H1 (cell line): ENCODE results near the gene TTLL9. TPM values are rescaled to one million over a fixed set of nuclear protein-coding genes. Genes with fewer than 3 reads are reported as not detected.

ENCODE experiments used
- polyA plus RNA-seq, 7 experiments: library from polyadenylated mRNA; depleted of rRNA in 3 of 7; stranded (reverse) in 5 of 7; unstranded in 2 of 7; fragments of >200 nt in 5 of 7; fragments of 200-250 nt in 2 of 7; gene quantifications; 1 replicate in 5 of 7; 2 replicates in 1 of 7; 4 replicates in 1 of 7; pipeline versions ENCODE4 v1.2.1 to v1.2.3, GENCODE V29; 2011 to 2013; ENCODE audit warnings: missing spikeins in 2 of 7, mixed read lengths in 2 of 7
- small RNA-seq: library from polyadenylated mRNA; stranded (forward); fragments of <200 nt; extraction: miRNeasy Mini kit (QIAGEN cat#:217004); gene quantifications from one replicate; pipeline ENCODE3, GENCODE V24; 2013; ENCODE audit not compliant: insufficient read depth
- total RNA-seq: library from RNA; stranded (reverse); fragmentation: NEBNext Ultra II Directional; extraction: Animal tissue kit (Norgen Biotek cat#: 25700); gene quantifications from 2 replicates; pipeline ENCODE4 v1.2.1, GENCODE V29; 2021

The TTLL9 gene
- total and polyA plus RNA-seq, 2 of the 8 experiments (the other 6 are each of a cell fraction or from before 2014, with no cell fraction given): 0.06 TPM; not detected in 1

Small RNA genes lying within 50 kb of the gene (small RNA-seq; reads per million reads assigned to genes)
- gene RNU1-94P: not detected

Other genes with a start within 250 kb of the TTLL9 start
- gene COX4I2, start 232.7 kb upstream of the TTLL9 start, total RNA-seq: not detected in 2 replicates
- 0.26 and 0.97 TPM in 2 replicates for gene COX4I2, start 232.7 kb upstream of the TTLL9 start, polyA plus RNA-seq (2011; rRNA removed)
- 64.9 and 66.0 TPM in 2 replicates for gene BCL2L1, start 147.8 kb upstream of the TTLL9 start, total RNA-seq
- gene BCL2L1, start 147.8 kb upstream of the TTLL9 start, polyA plus RNA-seq (2011; rRNA removed): 66.1 and 94.4 TPM in 2 replicates
- gene TPX2, start 131.3 kb upstream of the TTLL9 start, total RNA-seq: 122 and 125 TPM in 2 replicates
- 36.5 and 43.6 TPM in 2 replicates for gene TPX2, start 131.3 kb upstream of the TTLL9 start, polyA plus RNA-seq (2011; rRNA removed)
- 0.22 TPM in 1 of 2 replicates, not detected in the other for gene MYLK2, start 51.3 kb upstream of the TTLL9 start, total RNA-seq
- gene MYLK2, start 51.3 kb upstream of the TTLL9 start, polyA plus RNA-seq (2011; rRNA removed): 0.26 and 0.27 TPM in 2 replicates
- not detected in 2 replicates for gene FOXS1, start 25.0 kb upstream of the TTLL9 start, total RNA-seq
- 0.45 and 0.47 TPM in 2 replicates for gene FOXS1, start 25.0 kb upstream of the TTLL9 start, polyA plus RNA-seq (2011; rRNA removed)
- gene DUSP15, start 107 bp upstream of the TTLL9 start, total RNA-seq: 0.91 and 1.0 TPM in 2 replicates
- 3.2 and 6.0 TPM in 2 replicates for gene DUSP15, start 107 bp upstream of the TTLL9 start, polyA plus RNA-seq (2011; rRNA removed)
- gene PDRG1, start 81.4 kb downstream of the TTLL9 start, total RNA-seq: 14.2 and 14.5 TPM in 2 replicates
- 20.1 and 20.8 TPM in 2 replicates for gene PDRG1, start 81.4 kb downstream of the TTLL9 start, polyA plus RNA-seq (2011; rRNA removed)
- 1.8 and 2.4 TPM in 2 replicates for gene XKR7, start 97.5 kb downstream of the TTLL9 start, total RNA-seq
- gene XKR7, start 97.5 kb downstream of the TTLL9 start, polyA plus RNA-seq (2011; rRNA removed): 2.4 TPM in 2 replicates
- gene CCM2L, start 139.8 kb downstream of the TTLL9 start, total RNA-seq: 5.5 and 6.0 TPM in 2 replicates
- gene CCM2L, start 139.8 kb downstream of the TTLL9 start, polyA plus RNA-seq (2011; rRNA removed): 15.8 and 23.1 TPM in 2 replicates
- gene HCK, start 181.6 kb downstream of the TTLL9 start, total RNA-seq: 0.37 and 0.82 TPM in 2 replicates
- gene HCK, start 181.6 kb downstream of the TTLL9 start, polyA plus RNA-seq (2011; rRNA removed): 4.3 and 4.4 TPM in 2 replicates
- 38.4 and 40.5 TPM in 2 replicates for gene TM9SF4, start 239.1 kb downstream of the TTLL9 start, total RNA-seq
- gene TM9SF4, start 239.1 kb downstream of the TTLL9 start, polyA plus RNA-seq (2011; rRNA removed): 68.7 and 72.0 TPM in 2 replicates